Putamen (tissue), 1 donor: Measurements from ENCODE around the gene PRR22.

Experiments
- DNase-seq: peaks from one replicate; pipeline ENCODE4 v3.0.0-alpha.2; 2016; ENCODE audit warnings: low spot score

PRR22 gene

GRCh38 chr19:5784581-5785147, at the start of gene PRR22:
Gene PRR22 (minus strand): TSS chr19:5784746. CDS start chr19:5784660, 86 bp downstream.
- DNase-seq: no peak

GRCh38 chr19:5832527-5833216, 48.1 kb upstream of the PRR22 start:
- no peak for DNase-seq

- no peak for DNase-seq
Measured at GRCh38 chr19:5832061-5832460, 47.5 kb upstream of the PRR22 start.

- DNase-seq: no peak
Measured at GRCh38 chr19:5831159-5831558, 46.6 kb upstream of the PRR22 start.

GRCh38 chr19:5829567-5830310, 45.2 kb upstream of the PRR22 start:
- no peak for DNase-seq

GRCh38 chr19:5828661-5829566, 44.4 kb upstream of the PRR22 start:
- no peak for DNase-seq

- DNase-seq: peak; percentile 31
Measured at GRCh38 chr19:5827891-5828660, 43.5 kb upstream of the PRR22 start.

GRCh38 chr19:5827342-5827890, 42.9 kb upstream of the PRR22 start:
- no peak for DNase-seq

GRCh38 chr19:5826531-5827341, 42.2 kb upstream of the PRR22 start:
- DNase-seq: no peak

GRCh38 chr19:5825178-5825577, 40.6 kb upstream of the PRR22 start:
- DNase-seq: no peak

GRCh38 chr19:5824751-5825150, 40.2 kb upstream of the PRR22 start:
- no peak for DNase-seq

GRCh38 chr19:5823579-5824281, 39.2 kb upstream of the PRR22 start:
- DNase-seq: no peak

- no peak for DNase-seq
Measured at GRCh38 chr19:5822181-5822844, 37.8 kb upstream of the PRR22 start.

GRCh38 chr19:5821521-5822180, 37.1 kb upstream of the PRR22 start:
- no peak for DNase-seq

- DNase-seq: no peak
Measured at GRCh38 chr19:5820785-5821184, 36.2 kb upstream of the PRR22 start.

- no peak for DNase-seq
Measured at GRCh38 chr19:5818594-5818993, 34.0 kb upstream of the PRR22 start.

GRCh38 chr19:5817218-5817617, 32.7 kb upstream of the PRR22 start:
- DNase-seq: no peak

- DNase-seq: no peak
Measured at GRCh38 chr19:5814852-5815246, 30.3 kb upstream of the PRR22 start.
